WERI-Rb-1 (cell line): ENCODE results near the gene PCDHGA10.

Experiments
- DNase-seq: peaks from one replicate; pipeline ENCODE4 v3.0.0-alpha.2; 2020
- H3K27ac ChIP-seq: fragments of 250-450 bp; sonication (Bioruptor Pico); 2 replicates; pipeline ENCODE4 v1.5.1; 2020; ENCODE audit warnings: mild to moderate bottlenecking, moderate library complexity
- H3K27me3 ChIP-seq: fragments of 250-450 bp; sonication (Bioruptor Pico); 2 replicates; pipeline ENCODE4 v1.5.1; 2021; ENCODE audit warnings: mild to moderate bottlenecking, low read depth, moderate library complexity; ENCODE audit not compliant: insufficient read depth, severe bottlenecking
- H3K36me3 ChIP-seq: fragments of 250-450 bp; sonication (Bioruptor Pico); 2 replicates; pipeline ENCODE4 v1.5.1; 2020; ENCODE audit warnings: mild to moderate bottlenecking, moderate library complexity
- H3K4me3 ChIP-seq: 2 replicates; pipeline ENCODE4 v1.5.1; 2011; ENCODE audit warnings: low read depth, mild to moderate bottlenecking, control low read depth, low read length
- H3K9me3 ChIP-seq: fragments of 250-450 bp; sonication (Bioruptor Pico); 2 replicates; pipeline ENCODE4 v1.5.1; 2021; ENCODE audit warnings: mild to moderate bottlenecking, moderate library complexity; ENCODE audit not compliant: severe bottlenecking
- CTCF ChIP-seq: IDR thresholded peaks from 2 replicates; pipeline ENCODE4 v1.5.1; 2011; ENCODE audit warnings: low read depth, mild to moderate bottlenecking, control low read depth, inconsistent platforms, low read length

Gene PCDHGA10

DNA sequence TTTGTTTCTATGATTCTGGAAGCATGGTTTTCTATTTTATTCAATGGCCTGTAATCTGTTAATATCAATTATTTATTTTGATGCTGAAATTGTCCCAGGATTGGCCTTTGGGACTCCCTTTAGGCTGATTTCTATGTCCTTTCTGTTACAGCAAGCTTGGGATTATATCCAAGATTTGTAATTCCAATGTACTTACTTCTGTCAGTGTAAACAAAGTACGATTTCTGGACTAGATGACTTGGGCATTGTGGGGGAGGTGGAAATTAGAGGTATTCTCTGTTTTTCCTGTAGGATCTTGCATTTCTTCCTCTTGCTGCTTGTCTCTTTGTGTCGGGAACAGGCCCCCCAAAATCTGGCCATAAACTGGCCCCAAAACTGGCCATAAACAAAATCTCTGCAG lies 21.2 kb downstream of the PCDHGA10 start:
- no peaks in the 10 kb centered on the region for H3K27me3 ChIP-seq
- no peaks in the 10 kb centered on the region for H3K9me3 ChIP-seq
- DNase-seq: no peak
- H3K4me3 ChIP-seq: no peak overlapping the region
- H3K27ac ChIP-seq: no peak overlapping the region
- H3K36me3 ChIP-seq: no peaks in the 10 kb centered on the region
- TF ChIP-seq CTCF: no peak

- DNase-seq: no peak
- H3K4me3 ChIP-seq: no peak overlapping the region
- H3K27ac ChIP-seq: no peak overlapping the region
- no peaks in the 10 kb centered on the region for H3K9me3 ChIP-seq
- no peak for TF ChIP-seq CTCF
- H3K36me3 ChIP-seq: no peaks in the 10 kb centered on the region
- H3K27me3 ChIP-seq: no peaks in the 10 kb centered on the region
Measured at GRCh38 chr5:141437221-141437620, 24.4 kb downstream of the PCDHGA10 start.

DNA sequence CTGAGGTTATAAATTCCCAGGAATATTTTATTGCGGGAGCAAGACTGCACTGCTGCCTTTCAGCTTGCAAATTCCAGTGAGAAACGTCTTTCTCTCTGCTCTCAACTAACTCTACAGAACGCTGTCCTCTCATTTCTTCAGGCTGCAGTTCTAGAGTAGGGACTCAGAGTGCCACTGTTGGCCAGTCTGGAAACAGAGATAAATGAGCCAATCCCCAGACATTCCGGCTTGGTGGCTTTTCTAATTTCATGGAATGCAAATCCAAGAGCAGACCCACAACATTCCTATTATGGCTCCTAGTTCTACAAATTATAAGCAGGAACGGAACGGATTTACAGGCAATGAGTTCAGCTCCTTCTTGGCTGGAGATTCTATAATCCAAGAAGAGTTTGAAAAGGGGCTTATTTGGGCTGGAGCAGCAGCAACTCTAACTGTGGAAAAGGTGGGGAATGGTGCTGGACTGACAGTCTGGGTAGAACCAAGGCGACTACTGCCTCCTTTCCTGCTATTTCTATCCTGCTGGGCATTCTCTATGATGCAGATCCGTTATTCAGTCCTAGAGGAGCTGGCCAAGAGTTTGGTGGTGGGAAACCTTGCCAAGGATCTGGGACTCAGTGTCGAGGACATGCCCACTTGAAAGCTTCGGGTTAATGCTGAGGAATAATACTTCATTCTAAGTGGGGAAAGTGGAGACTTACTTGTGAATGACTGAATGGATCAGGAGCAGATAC lies 26.8 kb downstream of the PCDHGA10 start:
- no peaks in the 10 kb centered on the region for H3K9me3 ChIP-seq
- no peak for TF ChIP-seq CTCF
- DNase-seq: no peak
- H3K4me3 ChIP-seq: no peak overlapping the region
- H3K27ac ChIP-seq: no peak overlapping the region
- H3K36me3 ChIP-seq: no peaks in the 10 kb centered on the region
- H3K27me3 ChIP-seq: no peaks in the 10 kb centered on the region

GRCh38 chr5:141440341-141440740 lies 27.6 kb downstream of the PCDHGA10 start:
- Histone ChIP-seq H3K27ac (no peak overlapping the region), H3K36me3 (no peaks in the 10 kb centered on the region), H3K9me3 (no peaks in the 10 kb centered on the region), H3K4me3 (no peak overlapping the region), H3K27me3 (no peaks in the 10 kb centered on the region)
- no peak for DNase-seq
- TF ChIP-seq CTCF: no peak

- H3K36me3 ChIP-seq: no peaks in the 10 kb centered on the region
- no peaks in the 10 kb centered on the region for H3K9me3 ChIP-seq
- H3K4me3 ChIP-seq: no peak overlapping the region
- H3K27me3 ChIP-seq: no peaks in the 10 kb centered on the region
- TF ChIP-seq CTCF: no peak
- DNase-seq: no peak
- H3K27ac ChIP-seq: no peak overlapping the region
Measured at GRCh38 chr5:141441571-141442170, 28.9 kb downstream of the PCDHGA10 start.
